Measurements from ENCODE around the gene ANKRD39. TPM values are rescaled to one million over a fixed set of nuclear protein-coding genes. Genes with fewer than 3 reads are reported as not detected.

The ANKRD39 gene
- total RNA-seq, 1 experiment from 2014 or later, result 29.4 TPM

GRCh38 chr2:96828436-96828835 lies 29.4 kb downstream of the ANKRD39 start:
- Histone ChIP-seq H2AFZ (ENCODE audit: low read length) (no peak overlapping the region), H3K36me3 (ENCODE audit: low read depth, low read length) (peaks cover 12% of the 10 kb centered on the region), H3K9ac (ENCODE audit: low read length) (no peak overlapping the region), H3K9me3 (ENCODE audit: low read length) (no peaks in the 10 kb centered on the region), H4K20me1 (ENCODE audit: low read length) (peaks cover 9% of the 10 kb centered on the region; the same call in 1 of the 2 replicates), H3K79me2 (ENCODE audit: low read length) (peaks cover 19% of the 10 kb centered on the region; the same call in 1 of the 2 replicates), H3K4me1 (ENCODE audit: insufficient read depth, low read length) (peaks cover 24% of the 10 kb centered on the region), H3K9me2 (replicated peaks; ENCODE audit: low read length) (no peaks in the 10 kb centered on the region), H3K27me3 (ENCODE audit: low read length) (no peaks in the 10 kb centered on the region), H3K4me2 (ENCODE audit: low read length) (no peak overlapping the region), H3F3A (ENCODE audit: low read length, unreplicated experiment) (peaks cover 5% of the 10 kb centered on the region), H3K4me3 (ENCODE audit: low read length) (no peak overlapping the region), H3K27ac (ENCODE audit: low read length) (no peak overlapping the region)
- BruUV-seq (replicated peaks), result no TSS peak
- DNase-seq (no peak), ATAC-seq (no peak)
- TF ChIP-seq, protein P1, sequence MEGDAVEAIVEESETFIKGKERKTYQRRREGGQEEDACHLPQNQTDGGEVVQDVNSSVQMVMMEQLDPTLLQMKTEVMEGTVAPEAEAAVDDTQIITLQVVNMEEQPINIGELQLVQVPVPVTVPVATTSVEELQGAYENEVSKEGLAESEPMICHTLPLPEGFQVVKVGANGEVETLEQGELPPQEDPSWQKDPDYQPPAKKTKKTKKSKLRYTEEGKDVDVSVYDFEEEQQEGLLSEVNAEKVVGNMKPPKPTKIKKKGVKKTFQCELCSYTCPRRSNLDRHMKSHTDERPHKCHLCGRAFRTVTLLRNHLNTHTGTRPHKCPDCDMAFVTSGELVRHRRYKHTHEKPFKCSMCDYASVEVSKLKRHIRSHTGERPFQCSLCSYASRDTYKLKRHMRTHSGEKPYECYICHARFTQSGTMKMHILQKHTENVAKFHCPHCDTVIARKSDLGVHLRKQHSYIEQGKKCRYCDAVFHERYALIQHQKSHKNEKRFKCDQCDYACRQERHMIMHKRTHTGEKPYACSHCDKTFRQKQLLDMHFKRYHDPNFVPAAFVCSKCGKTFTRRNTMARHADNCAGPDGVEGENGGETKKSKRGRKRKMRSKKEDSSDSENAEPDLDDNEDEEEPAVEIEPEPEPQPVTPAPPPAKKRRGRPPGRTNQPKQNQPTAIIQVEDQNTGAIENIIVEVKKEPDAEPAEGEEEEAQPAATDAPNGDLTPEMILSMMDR (conservative IDR thresholded peaks at IDR 0.05; ENCODE audit: low read depth, low read length), result no peak
- ChIA-PET POLR2A (ENCODE audit: unreplicated experiment) (interaction anchor here (0.6 kb wide), 1 partner anchor 49 kb away, joined by 5 read pairs; no protein-coding TSS in a partner anchor), CTCF (no interaction called here)
- intact Hi-C loops (cut with micrococcal nuclease), result no loop called here

- DNase-seq (no peak), ATAC-seq (no peak)
- Histone ChIP-seq H3K9me2 (replicated peaks; ENCODE audit: low read length) (no peaks in the 10 kb centered on the region), H4K20me1 (ENCODE audit: low read length) (peaks cover 18% of the 10 kb centered on the region; the same call in 1 of the 2 replicates), H2AFZ (ENCODE audit: low read length) (no peak overlapping the region), H3K27ac (ENCODE audit: low read length) (no peak overlapping the region), H3K27me3 (ENCODE audit: low read length) (no peaks in the 10 kb centered on the region), H3K4me3 (ENCODE audit: low read length) (no peak overlapping the region), H3K9ac (ENCODE audit: low read length) (no peak overlapping the region), H3K79me2 (ENCODE audit: low read length) (peaks cover 31% of the 10 kb centered on the region), H3K4me1 (ENCODE audit: insufficient read depth, low read length) (peaks cover 15% of the 10 kb centered on the region), H3F3A (ENCODE audit: low read length, unreplicated experiment) (peaks cover 5% of the 10 kb centered on the region), H3K36me3 (ENCODE audit: low read depth, low read length) (peaks cover 7% of the 10 kb centered on the region; the same call in 1 of the 2 replicates), H3K4me2 (ENCODE audit: low read length) (no peak overlapping the region), H3K9me3 (ENCODE audit: low read length) (no peaks in the 10 kb centered on the region)
- TF ChIP-seq EZH2phosphoT487 (IDR thresholded peaks at IDR 0.05; ENCODE audit: borderline replicate concordance, low read length) (no peak), EZH2 (IDR thresholded peaks at IDR 0.05; ENCODE audit: low read length, unreplicated experiment) (no peak)
- TF ChIP-seq, protein P1 (conservative IDR thresholded peaks at IDR 0.05; ENCODE audit: low read depth, low read length), result no peak
- BruUV-seq (replicated peaks), result no TSS peak
- CTCF ChIA-PET, result interaction anchor here (0.6 kb wide), 1 partner anchor 272 kb away, joined by 3 read pairs; no protein-coding TSS in a partner anchor
- intact Hi-C loops (cut with micrococcal nuclease), result no loop called here
- POLR2A ChIA-PET (ENCODE audit: unreplicated experiment), result no interaction called here
Measured at GRCh38 chr2:96826546-96827278, 31.1 kb downstream of the ANKRD39 start.

DNA sequence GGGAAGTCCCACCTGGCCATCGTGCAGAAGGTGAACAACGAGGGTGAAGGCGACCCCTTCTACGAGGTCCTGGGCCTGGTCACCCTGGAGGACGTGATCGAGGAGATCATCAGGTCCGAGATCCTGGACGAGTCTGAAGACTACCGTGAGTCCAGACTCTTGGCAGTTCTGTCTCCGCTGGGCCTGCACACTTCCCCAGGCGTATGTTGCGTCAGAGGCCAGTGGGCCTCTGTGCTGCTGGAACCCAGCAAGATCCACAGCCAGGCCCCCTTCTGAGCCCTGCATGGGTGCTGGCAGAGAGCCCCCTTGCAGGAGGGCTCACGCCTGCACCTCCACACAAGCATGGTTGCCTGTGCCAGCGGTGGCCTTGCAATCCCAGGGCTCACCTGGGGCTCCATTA lies 32.8 kb downstream of the ANKRD39 start:
- POLR2A ChIA-PET (ENCODE audit: unreplicated experiment), result no interaction called here
- Histone ChIP-seq H3K4me1 (ENCODE audit: insufficient read depth, low read length) (peaks cover 15% of the 10 kb centered on the region), H3K27me3 (ENCODE audit: low read length) (no peaks in the 10 kb centered on the region), H3K4me2 (ENCODE audit: low read length) (no peak overlapping the region), H3K79me2 (ENCODE audit: low read length) (peaks cover 47% of the 10 kb centered on the region), H3F3A (ENCODE audit: low read length, unreplicated experiment) (peaks cover 5% of the 10 kb centered on the region), H3K9me3 (ENCODE audit: low read length) (no peaks in the 10 kb centered on the region), H2AFZ (ENCODE audit: low read length) (no peak overlapping the region), H3K9me2 (replicated peaks; ENCODE audit: low read length) (no peaks in the 10 kb centered on the region), H3K4me3 (ENCODE audit: low read length) (no peak overlapping the region), H3K9ac (ENCODE audit: low read length) (no peak overlapping the region), H3K36me3 (ENCODE audit: low read depth, low read length) (no peaks in the 10 kb centered on the region; the same call in 1 of the 2 replicates), H4K20me1 (ENCODE audit: low read length) (peaks cover 29% of the 10 kb centered on the region), H3K27ac (ENCODE audit: low read length) (no peak overlapping the region)
- TF ChIP-seq, protein P1 (conservative IDR thresholded peaks at IDR 0.05; ENCODE audit: low read depth, low read length), result no peak
- TF ChIP-seq EZH2phosphoT487 (IDR thresholded peaks at IDR 0.05; ENCODE audit: borderline replicate concordance, low read length) (no peak), EZH2 (IDR thresholded peaks at IDR 0.05; ENCODE audit: low read length, unreplicated experiment) (no peak)
- CTCF ChIA-PET, result no interaction called here
- intact Hi-C loops (cut with micrococcal nuclease), result no loop called here
- DNase-seq (no peak), ATAC-seq (no peak)
- BruUV-seq (replicated peaks), result no TSS peak

Measured in PC-3 (cell line).